ENCODE results near the gene PLCH1.

The PLCH1 gene

GRCh38 chr3:155428563-155428962 lies 316.3 kb downstream of the PLCH1 start:
- H3K9me3 ChIP-seq (ENCODE audit: control insufficient read depth, low read length): peaks cover 23% of the 10 kb centered on the region
- no peaks in the 10 kb centered on the region for H3K4me1 ChIP-seq (ENCODE audit: control insufficient read depth, insufficient read depth, low read length)
- no peak for DNase-seq (ENCODE audit: low read depth)
- H3K4me3 ChIP-seq (ENCODE audit: low read length): no peak overlapping the region
- no peaks in the 10 kb centered on the region for H3K36me3 ChIP-seq (ENCODE audit: control insufficient read depth, insufficient read depth, low read length, severe bottlenecking)
- no peak overlapping the region for H3K9ac ChIP-seq (ENCODE audit: low read length)
- no peaks in the 10 kb centered on the region for H3K27me3 ChIP-seq (replicated peaks; ENCODE audit: control insufficient read depth, insufficient read depth, low read length)

GRCh38 chr3:155426524-155427230 lies 318.2 kb downstream of the PLCH1 start:
- H3K9me3 ChIP-seq (ENCODE audit: control insufficient read depth, low read length): peaks cover 23% of the 10 kb centered on the region
- DNase-seq (ENCODE audit: low read depth): peak; percentile 48
- no peak overlapping the region for H3K9ac ChIP-seq (ENCODE audit: low read length)
- H3K27me3 ChIP-seq (replicated peaks; ENCODE audit: control insufficient read depth, insufficient read depth, low read length): no peaks in the 10 kb centered on the region
- no peaks in the 10 kb centered on the region for H3K36me3 ChIP-seq (ENCODE audit: control insufficient read depth, insufficient read depth, low read length, severe bottlenecking)
- H3K4me1 ChIP-seq (ENCODE audit: control insufficient read depth, insufficient read depth, low read length): no peaks in the 10 kb centered on the region
- H3K4me3 ChIP-seq (ENCODE audit: low read length): no peak overlapping the region

- peaks cover 21% of the 10 kb centered on the region for H3K9me3 ChIP-seq (ENCODE audit: control insufficient read depth, low read length)
- no peak for DNase-seq (ENCODE audit: low read depth)
- H3K36me3 ChIP-seq (ENCODE audit: control insufficient read depth, insufficient read depth, low read length, severe bottlenecking): no peaks in the 10 kb centered on the region
- no peaks in the 10 kb centered on the region for H3K4me1 ChIP-seq (ENCODE audit: control insufficient read depth, insufficient read depth, low read length)
- no peak overlapping the region for H3K4me3 ChIP-seq (ENCODE audit: low read length)
- no peaks in the 10 kb centered on the region for H3K27me3 ChIP-seq (replicated peaks; ENCODE audit: control insufficient read depth, insufficient read depth, low read length)
- no peak overlapping the region for H3K9ac ChIP-seq (ENCODE audit: low read length)
Measured at GRCh38 chr3:155425396-155425795, 319.5 kb downstream of the PLCH1 start.

GRCh38 chr3:155424323-155424710 lies 320.6 kb downstream of the PLCH1 start:
- H3K9ac ChIP-seq (ENCODE audit: low read length): no peak overlapping the region
- H3K9me3 ChIP-seq (ENCODE audit: control insufficient read depth, low read length): peaks cover 11% of the 10 kb centered on the region
- peak; percentile 16 for DNase-seq (ENCODE audit: low read depth)
- H3K27me3 ChIP-seq (replicated peaks; ENCODE audit: control insufficient read depth, insufficient read depth, low read length): no peaks in the 10 kb centered on the region
- no peak overlapping the region for H3K4me3 ChIP-seq (ENCODE audit: low read length)
- H3K4me1 ChIP-seq (ENCODE audit: control insufficient read depth, insufficient read depth, low read length): no peaks in the 10 kb centered on the region
- H3K36me3 ChIP-seq (ENCODE audit: control insufficient read depth, insufficient read depth, low read length, severe bottlenecking): no peaks in the 10 kb centered on the region

- Histone ChIP-seq H3K4me1 (ENCODE audit: control insufficient read depth, insufficient read depth, low read length) (no peaks in the 10 kb centered on the region), H3K4me3 (ENCODE audit: low read length) (no peak overlapping the region), H3K9ac (ENCODE audit: low read length) (no peak overlapping the region), H3K9me3 (ENCODE audit: control insufficient read depth, low read length) (peaks cover 5% of the 10 kb centered on the region), H3K36me3 (ENCODE audit: control insufficient read depth, insufficient read depth, low read length, severe bottlenecking) (no peaks in the 10 kb centered on the region), H3K27me3 (replicated peaks; ENCODE audit: control insufficient read depth, insufficient read depth, low read length) (no peaks in the 10 kb centered on the region)
- DNase-seq (ENCODE audit: low read depth): no peak
Measured at GRCh38 chr3:155423526-155424322, 321.1 kb downstream of the PLCH1 start.

- Histone ChIP-seq H3K9me3 (ENCODE audit: control insufficient read depth, low read length) (no peaks in the 10 kb centered on the region), H3K36me3 (ENCODE audit: control insufficient read depth, insufficient read depth, low read length, severe bottlenecking) (no peaks in the 10 kb centered on the region), H3K4me1 (ENCODE audit: control insufficient read depth, insufficient read depth, low read length) (peaks cover 5% of the 10 kb centered on the region), H3K4me3 (ENCODE audit: low read length) (no peak overlapping the region), H3K27me3 (replicated peaks; ENCODE audit: control insufficient read depth, insufficient read depth, low read length) (no peaks in the 10 kb centered on the region), H3K9ac (ENCODE audit: low read length) (no peak overlapping the region)
- no peak for DNase-seq (ENCODE audit: low read depth)
Measured at GRCh38 chr3:155420881-155421486, 323.9 kb downstream of the PLCH1 start.

- no peak for DNase-seq (ENCODE audit: low read depth)
Measured at GRCh38 chr3:155420406-155420805, 324.5 kb downstream of the PLCH1 start.

GRCh38 chr3:155418407-155418806 lies 326.5 kb downstream of the PLCH1 start:
- H3K4me3 ChIP-seq (ENCODE audit: low read length): no peak overlapping the region
- DNase-seq (ENCODE audit: low read depth): no peak

More at GRCh38 chr3:155420406-155420805, 324.5 kb downstream of the PLCH1 start:
- no peaks in the 10 kb centered on the region for H3K9me3 ChIP-seq (ENCODE audit: control insufficient read depth, low read length)
- no peaks in the 10 kb centered on the region for H3K36me3 ChIP-seq (ENCODE audit: control insufficient read depth, insufficient read depth, low read length, severe bottlenecking)
- no peaks in the 10 kb centered on the region for H3K27me3 ChIP-seq (replicated peaks; ENCODE audit: control insufficient read depth, insufficient read depth, low read length)
- H3K4me1 ChIP-seq (ENCODE audit: control insufficient read depth, insufficient read depth, low read length): peaks cover 5% of the 10 kb centered on the region
- no peak overlapping the region for H3K9ac ChIP-seq (ENCODE audit: low read length)
- no peak overlapping the region for H3K4me3 ChIP-seq (ENCODE audit: low read length)

GRCh38 chr3:155417119-155417517 lies 327.8 kb downstream of the PLCH1 start:
- Histone ChIP-seq H3K9me3 (ENCODE audit: control insufficient read depth, low read length) (no peaks in the 10 kb centered on the region), H3K9ac (ENCODE audit: low read length) (no peak overlapping the region), H3K36me3 (ENCODE audit: control insufficient read depth, insufficient read depth, low read length, severe bottlenecking) (no peaks in the 10 kb centered on the region), H3K27me3 (replicated peaks; ENCODE audit: control insufficient read depth, insufficient read depth, low read length) (no peaks in the 10 kb centered on the region), H3K4me3 (ENCODE audit: low read length) (no peak overlapping the region), H3K4me1 (ENCODE audit: control insufficient read depth, insufficient read depth, low read length) (peaks cover 5% of the 10 kb centered on the region)
- no peak for DNase-seq (ENCODE audit: low read depth)

More at GRCh38 chr3:155418407-155418806, 326.5 kb downstream of the PLCH1 start:
- H3K9ac ChIP-seq (ENCODE audit: low read length): no peak overlapping the region
- no peaks in the 10 kb centered on the region for H3K27me3 ChIP-seq (replicated peaks; ENCODE audit: control insufficient read depth, insufficient read depth, low read length)
- H3K4me1 ChIP-seq (ENCODE audit: control insufficient read depth, insufficient read depth, low read length): peaks cover 5% of the 10 kb centered on the region
- H3K9me3 ChIP-seq (ENCODE audit: control insufficient read depth, low read length): no peaks in the 10 kb centered on the region
- no peaks in the 10 kb centered on the region for H3K36me3 ChIP-seq (ENCODE audit: control insufficient read depth, insufficient read depth, low read length, severe bottlenecking)

GRCh38 chr3:155416500-155417118 lies 328.3 kb downstream of the PLCH1 start:
- no peak overlapping the region for H3K9ac ChIP-seq (ENCODE audit: low read length)
- peaks cover 2% of the 10 kb centered on the region for H3K9me3 ChIP-seq (ENCODE audit: control insufficient read depth, low read length)
- no peaks in the 10 kb centered on the region for H3K27me3 ChIP-seq (replicated peaks; ENCODE audit: control insufficient read depth, insufficient read depth, low read length)
- peak; percentile 57 for DNase-seq (ENCODE audit: low read depth)
- no peaks in the 10 kb centered on the region for H3K36me3 ChIP-seq (ENCODE audit: control insufficient read depth, insufficient read depth, low read length, severe bottlenecking)
- H3K4me1 ChIP-seq (ENCODE audit: control insufficient read depth, insufficient read depth, low read length): peaks cover 5% of the 10 kb centered on the region
- H3K4me3 ChIP-seq (ENCODE audit: low read length): no peak overlapping the region

GRCh38 chr3:155412904-155413303 lies 332.0 kb downstream of the PLCH1 start:
- H3K4me1 ChIP-seq (ENCODE audit: control insufficient read depth, insufficient read depth, low read length): peaks cover 5% of the 10 kb centered on the region
- no peak overlapping the region for H3K9ac ChIP-seq (ENCODE audit: low read length)
- no peaks in the 10 kb centered on the region for H3K27me3 ChIP-seq (replicated peaks; ENCODE audit: control insufficient read depth, insufficient read depth, low read length)
- peaks cover 4% of the 10 kb centered on the region for H3K9me3 ChIP-seq (ENCODE audit: control insufficient read depth, low read length)
- H3K36me3 ChIP-seq (ENCODE audit: control insufficient read depth, insufficient read depth, low read length, severe bottlenecking): no peaks in the 10 kb centered on the region
- no peak for DNase-seq (ENCODE audit: low read depth)
- H3K4me3 ChIP-seq (ENCODE audit: low read length): no peak overlapping the region

Measured in adipocyte (in vitro differentiated cells).